Mesenchymal stem cell (in vitro differentiated cells and primary cell): Measurements from ENCODE around the gene LBH.

ENCODE experiments used
- DNase-seq: peaks from one replicate; pipeline ENCODE4 v3.0.0-alpha.2; 2013
- H2AFZ ChIP-seq: one replicate; pipeline ENCODE4 v1.6.1; 2013; ENCODE audit warnings: low read depth, mild to moderate bottlenecking, control low read depth, inconsistent platforms, low read length, moderate library complexity
- H2AK5ac ChIP-seq: 2 replicates; pipeline ENCODE4 v1.6.1; 2013; ENCODE audit warnings: low read length, moderate library complexity, mild to moderate bottlenecking, inconsistent platforms; ENCODE audit not compliant: severe bottlenecking
- H2BK120ac ChIP-seq: one replicate; pipeline ENCODE4 v1.6.1; 2013; ENCODE audit warnings: low read depth, mild to moderate bottlenecking, inconsistent platforms, low read length, moderate library complexity
- H2BK12ac ChIP-seq, 2 experiments: one replicate each; pipeline ENCODE4 v1.6.1; 2013; ENCODE audit warnings: inconsistent platforms in 2 of 2, low read length in 2 of 2, mild to moderate bottlenecking in 2 of 2, moderate library complexity in 2 of 2, control low read depth in 1 of 2
- H2BK15ac ChIP-seq: one replicate; pipeline ENCODE4 v1.6.1; 2013; ENCODE audit warnings: mild to moderate bottlenecking, low read depth, inconsistent platforms; ENCODE audit not compliant: poor library complexity, severe bottlenecking
- H2BK5ac ChIP-seq: 2 replicates; pipeline ENCODE4 v1.6.1; 2013; ENCODE audit warnings: low read depth, mild to moderate bottlenecking, low read length, control low read depth, inconsistent platforms; ENCODE audit not compliant: poor library complexity, severe bottlenecking
- H3K14ac ChIP-seq, 2 experiments: one replicate each; pipeline ENCODE4 v1.6.1; 2013; ENCODE audit warnings: inconsistent platforms in 2 of 2, low read length in 2 of 2, control low read depth in 1 of 2, mild to moderate bottlenecking in 1 of 2, moderate library complexity in 1 of 2
- H3K18ac ChIP-seq, 2 experiments: one replicate each; pipeline ENCODE4 v1.6.1; 2013; ENCODE audit warnings: inconsistent platforms in 2 of 2, low read length in 2 of 2, control low read depth in 1 of 2, low read depth in 1 of 2, mild to moderate bottlenecking in 1 of 2
- H3K23ac ChIP-seq, 2 experiments: one replicate each; pipeline ENCODE4 v1.6.1; 2013; ENCODE audit warnings: inconsistent platforms in 2 of 2, low read length in 2 of 2, mild to moderate bottlenecking in 2 of 2, moderate library complexity in 2 of 2, control low read depth in 1 of 2
- H3K27ac ChIP-seq: 2 replicates; pipeline ENCODE4 v1.5.1; 2013; ENCODE audit warnings: mild to moderate bottlenecking, moderate library complexity, low read length, control low read depth, inconsistent platforms; ENCODE audit not compliant: poor library complexity, severe bottlenecking
- H3K27me3 ChIP-seq, 2 experiments: 2 replicates each; pipeline versions ENCODE4 v1.6.1 to v1.7.0; 2013; ENCODE audit warnings: low read length in 2 of 2, mild to moderate bottlenecking in 2 of 2, moderate library complexity in 2 of 2, control low read depth in 1 of 2, inconsistent platforms in 1 of 2; ENCODE audit not compliant: control insufficient read depth in 1 of 2, insufficient read depth in 1 of 2
- H3K36me3 ChIP-seq, 2 experiments: 2 replicates each; pipeline versions ENCODE4 v1.6.1 to v1.7.0; 2013; ENCODE audit warnings: low read length in 2 of 2, control low read depth in 1 of 2, inconsistent platforms in 1 of 2, low read depth in 1 of 2, mild to moderate bottlenecking in 1 of 2; ENCODE audit not compliant: insufficient read depth in 2 of 2, control insufficient read depth in 1 of 2
- H3K4ac ChIP-seq, 2 experiments: one replicate each; pipeline ENCODE4 v1.6.1; 2013; ENCODE audit warnings: inconsistent platforms in 2 of 2, low read length in 2 of 2, mild to moderate bottlenecking in 2 of 2, moderate library complexity in 2 of 2, control low read depth in 1 of 2, low read depth in 1 of 2
- H3K4me1 ChIP-seq: 2 replicates; pipeline ENCODE4 v1.6.1; 2013; ENCODE audit warnings: low read depth, low read length, control low read depth; ENCODE audit not compliant: control insufficient read depth, insufficient read depth
- H3K4me2 ChIP-seq: 2 replicates; pipeline ENCODE4 v1.6.1; 2013; ENCODE audit warnings: low read length, mild to moderate bottlenecking, inconsistent platforms; ENCODE audit not compliant: poor library complexity, severe bottlenecking
- H3K4me3 ChIP-seq, 2 experiments: 2 replicates each; pipeline versions ENCODE4 v1.5.1 to v1.7.0; 2013; ENCODE audit warnings: low read length in 2 of 2, mild to moderate bottlenecking in 2 of 2, control low read depth in 1 of 2, low read depth in 1 of 2; ENCODE audit not compliant: insufficient read depth in 1 of 2
- H3K79me1 ChIP-seq: replicated peaks from 2 replicates; pipeline ENCODE4 v1.6.1; 2013; ENCODE audit warnings: mild to moderate bottlenecking, control low read depth, low read length, inconsistent platforms; ENCODE audit not compliant: poor library complexity, severe bottlenecking
- H3K9ac ChIP-seq: 2 replicates; pipeline ENCODE4 v1.7.0; 2013; ENCODE audit warnings: mild to moderate bottlenecking, low read length, moderate library complexity
- H3K9me3 ChIP-seq: 2 replicates; pipeline ENCODE4 v1.7.0; 2013; ENCODE audit warnings: mild to moderate bottlenecking, low read length; ENCODE audit not compliant: control insufficient read depth
- H4K8ac ChIP-seq: one replicate; pipeline ENCODE4 v1.6.1; 2013; ENCODE audit warnings: inconsistent platforms, mild to moderate bottlenecking, low read length, moderate library complexity
- H4K91ac ChIP-seq: one replicate; pipeline ENCODE4 v1.6.1; 2013; ENCODE audit warnings: mild to moderate bottlenecking, low read length, inconsistent platforms
- WGBS: methylation state at CpG from one replicate; pipeline ENCODE4 v1.1.7; 2013; ENCODE audit warnings: mixed read lengths; 5-methylcytosine and 5-hydroxymethylcytosine counted together

LBH gene

GRCh38 chr2:30236591-30237238 lies 5.4 kb downstream of the LBH start:
- no peak overlapping the region for H2BK5ac ChIP-seq
- H2BK15ac ChIP-seq: no peak overlapping the region
- no peak overlapping the region for H3K9ac ChIP-seq
- H3K4ac ChIP-seq: no peak overlapping the region
- H3K27ac ChIP-seq: no peak overlapping the region
- H4K8ac ChIP-seq: no peak overlapping the region
- no peak overlapping the region for H3K4me3 ChIP-seq
- peaks cover 6 to 33% of the 10 kb centered on the region in 2 experiments for H3K27me3 ChIP-seq
- no peak overlapping the region for H2BK120ac ChIP-seq
- H4K91ac ChIP-seq: no peak overlapping the region
- DNase-seq: no peak
- H3K23ac ChIP-seq: no peak overlapping the region
- H3K4me2 ChIP-seq: no peak overlapping the region
- no peak overlapping the region for H2AFZ ChIP-seq
- peaks cover 14% of the 10 kb centered on the region for H3K4me1 ChIP-seq
- no peak overlapping the region for H3K18ac ChIP-seq
- peaks cover 8% of the 10 kb centered on the region for H3K9me3 ChIP-seq
- no peaks in the 10 kb centered on the region for H3K79me1 ChIP-seq
- peaks cover 15 to 20% of the 10 kb centered on the region in 2 experiments for H3K36me3 ChIP-seq
- WGBS: 96% methylated on average over 8 of the region's 8 CpGs
- H3K14ac ChIP-seq: no peak overlapping the region
- H2AK5ac ChIP-seq: no peak overlapping the region
- H2BK12ac ChIP-seq: no peak overlapping the region

GRCh38 chr2:30237239-30237965 lies 6.1 kb downstream of the LBH start:
- no peak overlapping the region for H3K23ac ChIP-seq
- peak overlapping the region in 1 of 2 experiments; percentile 66 for H3K4ac ChIP-seq
- no peak overlapping the region for H2BK5ac ChIP-seq
- peaks cover 8% of the 10 kb centered on the region for H3K9me3 ChIP-seq
- peaks cover 10% of the 10 kb centered on the region for H3K4me1 ChIP-seq
- H4K91ac ChIP-seq: no peak overlapping the region
- WGBS: 90% methylated on average over 8 of the region's 8 CpGs
- no peaks in the 10 kb centered on the region for H3K79me1 ChIP-seq
- no peak for DNase-seq
- H4K8ac ChIP-seq: no peak overlapping the region
- no peak overlapping the region for H2AFZ ChIP-seq
- H3K27ac ChIP-seq: no peak overlapping the region
- H2BK15ac ChIP-seq: no peak overlapping the region
- H2BK12ac ChIP-seq: no peak overlapping the region
- H2AK5ac ChIP-seq: no peak overlapping the region
- H3K18ac ChIP-seq: peak overlapping the region in 1 of 2 experiments; percentile 58
- H3K36me3 ChIP-seq: peaks cover 15 to 20% of the 10 kb centered on the region in 2 experiments
- no peak overlapping the region for H3K9ac ChIP-seq
- H2BK120ac ChIP-seq: no peak overlapping the region
- H3K4me3 ChIP-seq: no peak overlapping the region
- no peak overlapping the region for H3K14ac ChIP-seq
- peaks cover 6 to 28% of the 10 kb centered on the region in 2 experiments for H3K27me3 ChIP-seq
- H3K4me2 ChIP-seq: no peak overlapping the region

- Histone ChIP-seq H3K9me3 (peaks cover 8% of the 10 kb centered on the region), H3K9ac (no peak overlapping the region), H3K18ac (peak overlapping the region in 1 of 2 experiments; percentile 58), H3K79me1 (no peaks in the 10 kb centered on the region), H3K27ac (no peak overlapping the region), H4K8ac (no peak overlapping the region), H3K14ac (no peak overlapping the region), H2BK5ac (no peak overlapping the region), H3K4me1 (peaks cover 10% of the 10 kb centered on the region), H3K4me3 (no peak overlapping the region), H3K27me3 (peaks cover under 1 to 22% of the 10 kb centered on the region in 2 experiments), H2BK12ac (no peak overlapping the region), H2AFZ (no peak overlapping the region), H4K91ac (no peak overlapping the region), H2AK5ac (no peak overlapping the region), H2BK15ac (no peak overlapping the region), H3K4ac (peak overlapping the region in 1 of 2 experiments; percentile 66), H3K36me3 (peaks cover 15 to 20% of the 10 kb centered on the region in 2 experiments), H2BK120ac (no peak overlapping the region), H3K4me2 (no peak overlapping the region), H3K23ac (no peak overlapping the region)
- WGBS: 85% methylated on average over 12 of the region's 13 CpGs
- DNase-seq: peak; percentile 44
Observed at GRCh38 chr2:30237966-30238800, 6.8 kb downstream of the LBH start.
